Measurements from ENCODE around the gene KRTAP2-3.
"Not testable (repeated sequence)": the region's sequence is repeated elsewhere in the genome, so short reads cannot be mapped to it uniquely, and the experiment has no call there.

KRTAP2-3 gene

GRCh38 chr17:41060052-41060604, at the start of gene KRTAP2-3:
TSS of gene KRTAP2-3 (minus strand) at chr17:41060114. CDS start at chr17:41060050, 64 bp downstream.
- no peak for DNase-seq (ENCODE audit: low spot score)

- not testable (repeated sequence) for DNase-seq (ENCODE audit: low spot score)
Observed at GRCh38 chr17:41108728-41109386, 48.9 kb upstream of the KRTAP2-3 start.

GRCh38 chr17:41107941-41108450, 48.1 kb upstream of the KRTAP2-3 start:
- no peak for DNase-seq (ENCODE audit: low spot score)

GRCh38 chr17:41105347-41105746, 45.4 kb upstream of the KRTAP2-3 start, which contains the start of gene KRTAP4-9:
TSS of gene KRTAP4-9 (plus strand) at chr17:41105389. CDS start at chr17:41105389, 0 bp downstream.
- not testable (repeated sequence) for DNase-seq (ENCODE audit: low spot score)

- DNase-seq (ENCODE audit: low spot score) = not testable (repeated sequence)
Observed at GRCh38 chr17:41104386-41105038, 44.6 kb upstream of the KRTAP2-3 start.

- DNase-seq (ENCODE audit: low spot score) = no peak
Observed at GRCh38 chr17:41103896-41104295, 44.0 kb upstream of the KRTAP2-3 start.

GRCh38 chr17:41101586-41102259, 41.8 kb upstream of the KRTAP2-3 start, which contains the start of gene KRTAP4-16:
TSS of gene KRTAP4-16 (minus strand) at chr17:41102209. CDS start at chr17:41102209, 0 bp downstream.
- no peak for DNase-seq (ENCODE audit: low spot score)

- DNase-seq (ENCODE audit: low spot score) = not testable (repeated sequence)
Observed at GRCh38 chr17:41099682-41100480, 40.0 kb upstream of the KRTAP2-3 start.

GRCh38 chr17:41098481-41098880, 38.6 kb upstream of the KRTAP2-3 start:
- no peak for DNase-seq (ENCODE audit: low spot score)

GRCh38 chr17:41098042-41098441, 38.1 kb upstream of the KRTAP2-3 start, which contains the start of gene KRTAP4-8:
TSS of gene KRTAP4-8 (minus strand) at chr17:41098142. CDS start at chr17:41098084, 58 bp downstream.
- no peak for DNase-seq (ENCODE audit: low spot score)

GRCh38 chr17:41096055-41096454, 36.1 kb upstream of the KRTAP2-3 start:
- DNase-seq (ENCODE audit: low spot score) = no peak

GRCh38 chr17:41088760-41089352, 28.9 kb upstream of the KRTAP2-3 start:
- not testable (repeated sequence) for DNase-seq (ENCODE audit: low spot score)

- not testable (repeated sequence) for DNase-seq (ENCODE audit: low spot score)
Observed at GRCh38 chr17:41084100-41084856, 24.4 kb upstream of the KRTAP2-3 start, which contains the start of gene KRTAP4-7. TSS of gene KRTAP4-7 (plus strand) at chr17:41084150. CDS start at chr17:41084207, 57 bp downstream.

- DNase-seq (ENCODE audit: low spot score) = not testable (repeated sequence)
Observed at GRCh38 chr17:41083427-41083826, 23.5 kb upstream of the KRTAP2-3 start.

- DNase-seq (ENCODE audit: low spot score) = no peak
Observed at GRCh38 chr17:41082626-41083025, 22.7 kb upstream of the KRTAP2-3 start.

- DNase-seq (ENCODE audit: low spot score) = no peak
Observed at GRCh38 chr17:41076788-41077187, 16.9 kb upstream of the KRTAP2-3 start.

- no peak for DNase-seq (ENCODE audit: low spot score)
Observed at GRCh38 chr17:41073676-41074075, 13.8 kb upstream of the KRTAP2-3 start.

- no peak for DNase-seq (ENCODE audit: low spot score)
Observed at GRCh38 chr17:41071606-41072360, 11.9 kb upstream of the KRTAP2-3 start.

- no peak for DNase-seq (ENCODE audit: low spot score)
Observed at GRCh38 chr17:41069031-41069430, 9.1 kb upstream of the KRTAP2-3 start.

All from CD4-positive, alpha-beta T cell treated with Interleukin-2 at 100 ng/mL for 4 hours (primary cell).